Measurements from ENCODE around the gene EPB41. TPM values are rescaled to one million over a fixed set of nuclear protein-coding genes. Genes with fewer than 3 reads are reported as not detected.

The EPB41 gene
- total and polyA plus RNA-seq, 9 of the 15 experiments (the other 6 are each of a cell fraction or from before 2014, with no cell fraction given), result 3.7 to 213 (median 141) TPM

- TF ChIP-seq SMARCE1 (IDR thresholded peaks at IDR 0.05), result peak; percentile 61
- peak; percentile 71; the same call in 1 of the 2 replicates for TF ChIP-seq HNRNPL (IDR thresholded peaks at IDR 0.05; ENCODE audit: low read depth, low read length)
- TF ChIP-seq HDAC3 (IDR thresholded peaks at IDR 0.05; ENCODE audit: borderline replicate concordance, partially characterized antibody), result no peak
- TF ChIP-seq CBFA2T2 (conservative IDR thresholded peaks at IDR 0.05), result 0 out of 2 replicates have a peak, but pooled peaks have one; percentile 28
- no peak for TF ChIP-seq SOX6 (IDR thresholded peaks at IDR 0.05)
- peak; percentile 76 for TF ChIP-seq POLR2B (IDR thresholded peaks at IDR 0.05; ENCODE audit: low read depth, partially characterized antibody)
- peak; percentile 82; the same call in 1 of the 2 replicates for TF ChIP-seq CTBP1 (IDR thresholded peaks at IDR 0.05; ENCODE audit: borderline replicate concordance)
- no peak for TF ChIP-seq SMARCC2 (IDR thresholded peaks at IDR 0.05; ENCODE audit: low read depth)
- TF ChIP-seq PHF21A (IDR thresholded peaks at IDR 0.05; ENCODE audit: borderline replicate concordance, low read depth), result no peak
- TF ChIP-seq, protein P1, sequence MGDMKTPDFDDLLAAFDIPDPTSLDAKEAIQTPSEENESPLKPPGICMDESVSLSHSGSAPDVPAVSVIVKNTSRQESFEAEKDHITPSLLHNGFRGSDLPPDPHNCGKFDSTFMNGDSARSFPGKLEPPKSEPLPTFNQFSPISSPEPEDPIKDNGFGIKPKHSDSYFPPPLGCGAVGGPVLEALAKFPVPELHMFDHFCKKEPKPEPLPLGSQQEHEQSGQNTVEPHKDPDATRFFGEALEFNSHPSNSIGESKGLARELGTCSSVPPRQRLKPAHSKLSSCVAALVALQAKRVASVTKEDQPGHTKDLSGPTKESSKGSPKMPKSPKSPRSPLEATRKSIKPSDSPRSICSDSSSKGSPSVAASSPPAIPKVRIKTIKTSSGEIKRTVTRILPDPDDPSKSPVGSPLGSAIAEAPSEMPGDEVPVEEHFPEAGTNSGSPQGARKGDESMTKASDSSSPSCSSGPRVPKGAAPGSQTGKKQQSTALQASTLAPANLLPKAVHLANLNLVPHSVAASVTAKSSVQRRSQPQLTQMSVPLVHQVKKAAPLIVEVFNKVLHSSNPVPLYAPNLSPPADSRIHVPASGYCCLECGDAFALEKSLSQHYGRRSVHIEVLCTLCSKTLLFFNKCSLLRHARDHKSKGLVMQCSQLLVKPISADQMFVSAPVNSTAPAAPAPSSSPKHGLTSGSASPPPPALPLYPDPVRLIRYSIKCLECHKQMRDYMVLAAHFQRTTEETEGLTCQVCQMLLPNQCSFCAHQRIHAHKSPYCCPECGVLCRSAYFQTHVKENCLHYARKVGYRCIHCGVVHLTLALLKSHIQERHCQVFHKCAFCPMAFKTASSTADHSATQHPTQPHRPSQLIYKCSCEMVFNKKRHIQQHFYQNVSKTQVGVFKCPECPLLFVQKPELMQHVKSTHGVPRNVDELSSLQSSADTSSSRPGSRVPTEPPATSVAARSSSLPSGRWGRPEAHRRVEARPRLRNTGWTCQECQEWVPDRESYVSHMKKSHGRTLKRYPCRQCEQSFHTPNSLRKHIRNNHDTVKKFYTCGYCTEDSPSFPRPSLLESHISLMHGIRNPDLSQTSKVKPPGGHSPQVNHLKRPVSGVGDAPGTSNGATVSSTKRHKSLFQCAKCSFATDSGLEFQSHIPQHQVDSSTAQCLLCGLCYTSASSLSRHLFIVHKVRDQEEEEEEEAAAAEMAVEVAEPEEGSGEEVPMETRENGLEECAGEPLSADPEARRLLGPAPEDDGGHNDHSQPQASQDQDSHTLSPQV (IDR thresholded peaks at IDR 0.05), result peak; percentile 99
- no peak for TF ChIP-seq FOXK1 (CRISPR knock-in tag; IDR thresholded peaks at IDR 0.05; ENCODE audit: borderline replicate concordance)
- peak; percentile 54 for TF ChIP-seq GABPB1 (CRISPR knock-in tag; IDR thresholded peaks at IDR 0.05)
- TF ChIP-seq, protein P2, sequence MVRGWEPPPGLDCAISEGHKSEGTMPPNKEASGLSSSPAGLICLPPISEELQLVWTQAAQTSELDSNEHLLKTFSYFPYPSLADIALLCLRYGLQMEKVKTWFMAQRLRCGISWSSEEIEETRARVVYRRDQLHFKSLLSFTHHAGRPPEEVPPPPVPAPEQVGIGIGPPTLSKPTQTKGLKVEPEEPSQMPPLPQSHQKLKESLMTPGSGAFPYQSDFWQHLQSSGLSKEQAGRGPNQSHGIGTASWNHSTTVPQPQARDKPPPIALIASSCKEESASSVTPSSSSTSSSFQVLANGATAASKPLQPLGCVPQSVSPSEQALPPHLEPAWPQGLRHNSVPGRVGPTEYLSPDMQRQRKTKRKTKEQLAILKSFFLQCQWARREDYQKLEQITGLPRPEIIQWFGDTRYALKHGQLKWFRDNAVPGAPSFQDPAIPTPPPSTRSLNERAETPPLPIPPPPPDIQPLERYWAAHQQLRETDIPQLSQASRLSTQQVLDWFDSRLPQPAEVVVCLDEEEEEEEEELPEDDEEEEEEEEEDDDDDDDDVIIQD (CRISPR knock-in tag; IDR thresholded peaks at IDR 0.05), result 0 out of 2 replicates have a peak, but pooled peaks have one; percentile 56
- TF ChIP-seq POLR2AphosphoS2 (IDR thresholded peaks at IDR 0.05; ENCODE audit: low read length), result peak; percentile 57; the same call in 1 of the 2 replicates
- TF ChIP-seq ERF (CRISPR knock-in tag; IDR thresholded peaks at IDR 0.05), result peak; percentile 95
- TF ChIP-seq, protein P3, sequence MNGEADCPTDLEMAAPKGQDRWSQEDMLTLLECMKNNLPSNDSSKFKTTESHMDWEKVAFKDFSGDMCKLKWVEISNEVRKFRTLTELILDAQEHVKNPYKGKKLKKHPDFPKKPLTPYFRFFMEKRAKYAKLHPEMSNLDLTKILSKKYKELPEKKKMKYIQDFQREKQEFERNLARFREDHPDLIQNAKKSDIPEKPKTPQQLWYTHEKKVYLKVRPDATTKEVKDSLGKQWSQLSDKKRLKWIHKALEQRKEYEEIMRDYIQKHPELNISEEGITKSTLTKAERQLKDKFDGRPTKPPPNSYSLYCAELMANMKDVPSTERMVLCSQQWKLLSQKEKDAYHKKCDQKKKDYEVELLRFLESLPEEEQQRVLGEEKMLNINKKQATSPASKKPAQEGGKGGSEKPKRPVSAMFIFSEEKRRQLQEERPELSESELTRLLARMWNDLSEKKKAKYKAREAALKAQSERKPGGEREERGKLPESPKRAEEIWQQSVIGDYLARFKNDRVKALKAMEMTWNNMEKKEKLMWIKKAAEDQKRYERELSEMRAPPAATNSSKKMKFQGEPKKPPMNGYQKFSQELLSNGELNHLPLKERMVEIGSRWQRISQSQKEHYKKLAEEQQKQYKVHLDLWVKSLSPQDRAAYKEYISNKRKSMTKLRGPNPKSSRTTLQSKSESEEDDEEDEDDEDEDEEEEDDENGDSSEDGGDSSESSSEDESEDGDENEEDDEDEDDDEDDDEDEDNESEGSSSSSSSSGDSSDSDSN (IDR thresholded peaks at IDR 0.05; ENCODE audit: borderline replicate concordance in 1 of 2, low read depth in 2 of 2, low read length in 2 of 2), result peak in 1 of 2 experiments; percentile 47; a peak in 1 of 4 replicates
- TF ChIP-seq ZNF239 (CRISPR knock-in tag; IDR thresholded peaks at IDR 0.05), result peak; percentile 16; the same call in 1 of the 2 replicates
- TF ChIP-seq, protein P4, sequence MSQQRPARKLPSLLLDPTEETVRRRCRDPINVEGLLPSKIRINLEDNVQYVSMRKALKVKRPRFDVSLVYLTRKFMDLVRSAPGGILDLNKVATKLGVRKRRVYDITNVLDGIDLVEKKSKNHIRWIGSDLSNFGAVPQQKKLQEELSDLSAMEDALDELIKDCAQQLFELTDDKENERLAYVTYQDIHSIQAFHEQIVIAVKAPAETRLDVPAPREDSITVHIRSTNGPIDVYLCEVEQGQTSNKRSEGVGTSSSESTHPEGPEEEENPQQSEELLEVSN (IDR thresholded peaks at IDR 0.05; ENCODE audit: borderline replicate concordance in 1 of 2, extremely low read depth in 1 of 2, insufficient read depth in 1 of 2, insufficient read length in 1 of 2, low read depth in 1 of 2, low read length in 1 of 2, poor library complexity in 1 of 2, severe bottlenecking in 1 of 2), result peak; percentile 70 to 82
These were observed 27.5 kb upstream of the EPB41 start (continued) for GRCh38 chr1:28886731-28887418.
